ENCODE measurements around the gene TALDO1.

- no peak for TF ChIP-seq GATA3 (IDR thresholded peaks at IDR 0.05; ENCODE audit: low read depth, low read length)
- no peak for TF ChIP-seq GATA2 (IDR thresholded peaks at IDR 0.05; ENCODE audit: low read depth, low read length)
Measured at GRCh38 chr11:776561-777287, 29.5 kb downstream of the TALDO1 start.
